T-helper 9 cell (primary cell): ENCODE results near the gene TTLL5.
"Not testable (repeated sequence)": the region's sequence is repeated elsewhere in the genome, so short reads cannot be mapped to it uniquely, and the experiment has no call there.

Experiments used
- DNase-seq: peaks from one replicate; pipeline ENCODE4 v3.0.0-alpha.2; 2020

Gene TTLL5

DNA sequence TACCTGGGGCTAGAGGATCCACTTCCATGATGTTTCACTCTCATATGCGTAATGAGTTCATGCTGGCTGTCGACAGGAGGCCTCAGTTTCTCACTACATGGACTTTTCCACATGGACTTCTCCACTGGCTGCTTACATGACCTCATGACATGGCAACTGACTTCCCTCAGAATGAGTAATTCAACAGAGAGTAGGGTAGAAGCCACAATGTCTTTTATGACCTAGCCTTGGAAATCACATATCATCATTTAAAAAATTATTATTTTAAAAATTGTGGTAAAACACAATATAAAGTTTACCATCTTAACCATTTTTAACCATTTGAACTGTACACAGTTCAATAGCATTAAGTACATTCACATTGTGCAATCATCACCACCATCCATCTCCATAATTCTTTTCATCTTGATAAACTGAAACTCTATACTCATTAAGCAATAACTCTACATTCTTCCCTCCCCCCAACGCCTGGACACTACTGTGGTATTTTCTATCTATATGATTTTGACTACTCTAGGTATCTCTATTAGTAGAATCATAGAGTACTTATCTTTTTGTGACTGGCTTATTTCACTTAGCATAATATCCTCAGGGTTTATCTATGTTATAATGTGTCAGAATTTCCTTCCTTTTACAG is 176.2 kb downstream of the TTLL5 start:
- DNase-seq = no peak

DNA sequence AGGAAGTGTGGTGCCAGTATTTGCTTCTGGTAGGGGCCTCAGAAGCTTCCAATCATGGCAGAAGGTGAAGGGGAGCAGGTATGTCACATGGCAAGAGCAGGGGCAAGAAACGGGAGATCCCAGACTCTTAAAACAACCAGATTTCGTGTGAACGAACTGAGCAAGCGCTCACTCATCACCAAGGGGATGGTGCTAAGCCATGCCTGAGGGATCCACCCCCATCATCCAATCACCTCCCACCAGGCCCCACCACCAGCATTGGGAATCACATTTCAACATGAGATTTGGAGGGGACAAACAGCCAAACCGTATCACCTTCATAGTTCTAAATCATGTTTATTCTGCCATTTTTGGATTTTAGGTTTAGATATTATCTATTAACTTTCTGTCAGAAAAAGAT is 179.9 kb downstream of the TTLL5 start:
- no peak for DNase-seq

DNA sequence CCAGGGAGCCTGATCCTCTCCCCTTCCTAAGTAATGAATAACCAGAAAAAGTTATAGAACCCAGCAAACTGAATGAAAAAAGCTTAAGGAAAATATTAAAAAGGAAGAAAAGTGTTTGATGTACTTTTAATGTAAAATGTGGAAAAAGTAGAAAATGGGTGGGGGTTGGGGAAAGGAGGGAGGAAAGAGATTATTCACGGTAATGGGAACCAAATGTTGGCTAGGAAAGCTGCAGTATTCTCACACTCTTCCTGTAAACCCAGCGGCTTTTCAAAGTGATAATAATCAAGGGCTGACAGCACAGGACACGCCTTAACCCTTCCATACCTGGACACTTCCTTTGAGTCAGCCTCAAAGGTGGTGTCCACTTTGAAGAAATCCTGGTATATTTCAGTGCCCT is 181.5 kb downstream of the TTLL5 start:
- no peak for DNase-seq

DNA sequence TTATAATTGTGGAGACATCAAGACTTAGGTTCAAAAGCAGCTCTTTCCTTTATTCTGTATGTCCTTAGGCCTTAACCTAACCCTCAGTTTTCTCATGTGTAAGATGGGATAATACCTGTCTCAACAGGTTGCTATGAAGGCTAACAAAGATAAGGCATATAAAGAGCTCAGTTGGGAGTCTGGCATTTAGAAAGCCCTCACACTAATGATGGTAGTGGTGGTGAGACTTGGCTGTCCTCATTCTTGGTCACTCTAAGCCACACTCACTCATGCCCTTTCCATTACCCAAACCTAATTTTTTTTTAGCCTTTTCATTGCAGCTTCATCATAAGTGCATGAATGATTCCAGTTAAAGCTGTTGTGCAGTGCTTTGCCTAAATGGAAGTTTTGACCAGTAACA is 183.4 kb downstream of the TTLL5 start:
- DNase-seq = no peak

DNA sequence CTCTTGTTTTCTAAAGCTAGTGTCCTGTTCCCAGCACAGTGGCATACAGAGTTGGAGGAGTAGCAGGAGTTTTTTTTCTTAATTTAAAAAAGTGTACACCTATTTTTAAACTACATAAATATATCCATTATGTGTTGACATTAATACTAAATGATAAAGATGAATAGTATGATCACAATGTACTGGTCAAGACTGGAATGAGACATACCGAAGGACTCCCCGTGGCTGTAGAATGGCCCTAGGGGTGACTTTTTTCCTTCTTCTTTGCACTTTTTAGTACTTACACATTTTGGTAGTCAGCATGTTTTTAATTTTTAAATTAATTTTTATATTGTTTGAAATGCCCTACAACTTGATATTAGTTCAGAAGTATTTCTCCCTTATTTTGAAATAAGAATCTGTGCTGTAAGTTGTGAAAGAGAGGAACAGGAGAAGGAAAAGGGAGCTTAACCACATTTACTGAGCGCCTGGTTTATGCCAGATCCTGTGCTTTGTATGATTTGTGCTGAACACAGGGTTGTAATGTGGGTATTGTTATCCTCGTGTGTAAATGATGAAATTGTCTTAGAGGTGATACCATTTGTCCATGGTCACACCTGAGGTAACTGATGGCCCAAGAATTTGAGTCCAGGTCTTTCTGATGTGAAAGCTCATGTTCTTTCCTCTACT is 184.2 kb downstream of the TTLL5 start:
- DNase-seq = no peak

DNA sequence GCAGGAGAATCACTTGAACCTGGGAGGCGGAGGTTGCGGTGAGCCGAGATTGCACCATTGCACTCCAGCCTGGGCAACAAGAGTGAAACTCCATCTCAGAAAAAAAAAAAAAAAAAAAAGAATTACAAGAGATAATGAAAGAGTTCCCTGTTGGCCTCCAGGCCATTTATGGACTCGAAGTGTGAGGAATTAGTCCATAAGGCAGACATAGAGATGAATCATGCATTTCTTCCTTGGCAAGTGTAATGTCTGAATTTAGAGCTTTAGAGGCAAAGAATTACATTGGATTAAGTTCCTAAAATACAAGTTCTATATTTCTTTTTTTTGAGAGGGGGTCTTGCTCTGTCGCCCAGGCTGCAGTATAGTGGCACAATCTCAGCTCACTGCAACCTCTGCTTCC is 185.6 kb downstream of the TTLL5 start:
- DNase-seq = not testable (repeated sequence)

DNA sequence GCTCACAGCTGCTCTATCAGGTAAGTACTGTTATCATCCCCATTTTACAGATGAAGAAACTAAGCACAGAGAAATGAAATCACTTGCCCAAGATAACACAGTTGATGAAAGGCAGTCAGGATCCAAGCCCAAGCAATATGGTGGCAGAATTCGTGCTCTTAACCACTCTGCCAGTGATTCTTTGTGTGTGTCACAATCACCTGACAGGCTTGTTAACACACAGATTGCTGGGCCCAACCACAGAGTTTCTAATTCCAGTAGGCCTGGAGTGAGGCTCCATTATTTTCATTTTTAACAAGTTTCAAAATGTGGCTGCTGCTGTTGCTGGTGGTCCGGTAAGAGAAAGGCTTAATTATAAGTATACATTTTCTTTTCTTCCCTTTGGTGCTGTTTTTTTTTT is 186.5 kb downstream of the TTLL5 start:
- DNase-seq = no peak

DNA sequence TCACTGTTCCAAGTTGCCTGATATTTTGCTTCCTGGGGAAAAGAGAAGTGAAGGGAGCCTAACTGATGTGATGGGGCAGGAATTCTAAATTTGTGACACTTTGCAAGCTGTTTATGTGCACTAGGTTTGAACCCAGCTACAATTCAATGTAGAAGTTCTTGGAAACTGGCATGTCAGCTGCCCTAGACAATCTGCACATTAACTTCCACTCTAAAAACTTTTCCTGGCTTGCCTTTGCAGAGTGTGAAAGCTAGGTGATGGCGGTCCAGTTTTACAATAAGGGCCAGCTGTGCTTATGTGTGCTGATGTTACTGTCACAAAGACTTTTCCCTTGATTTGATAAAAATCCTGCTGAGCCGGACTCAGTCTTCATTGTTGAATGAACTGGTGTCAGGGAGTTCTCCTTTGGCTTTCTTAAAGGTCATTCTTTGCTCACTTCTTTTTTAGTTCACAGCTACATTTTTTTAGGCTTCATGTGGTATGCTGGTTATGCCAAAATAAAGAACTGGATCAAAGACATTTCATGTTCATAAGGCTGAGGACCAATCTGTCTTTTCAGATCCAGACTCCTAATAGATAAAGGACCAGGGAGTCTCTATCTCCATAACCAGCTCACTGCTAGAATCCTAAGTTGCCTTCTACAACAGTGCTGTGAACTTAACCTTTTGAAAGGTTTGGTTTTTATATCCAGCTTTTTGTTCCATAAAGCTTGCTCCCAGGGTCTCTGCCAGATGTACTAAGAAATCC is 187.3 kb downstream of the TTLL5 start:
- no peak for DNase-seq

DNA sequence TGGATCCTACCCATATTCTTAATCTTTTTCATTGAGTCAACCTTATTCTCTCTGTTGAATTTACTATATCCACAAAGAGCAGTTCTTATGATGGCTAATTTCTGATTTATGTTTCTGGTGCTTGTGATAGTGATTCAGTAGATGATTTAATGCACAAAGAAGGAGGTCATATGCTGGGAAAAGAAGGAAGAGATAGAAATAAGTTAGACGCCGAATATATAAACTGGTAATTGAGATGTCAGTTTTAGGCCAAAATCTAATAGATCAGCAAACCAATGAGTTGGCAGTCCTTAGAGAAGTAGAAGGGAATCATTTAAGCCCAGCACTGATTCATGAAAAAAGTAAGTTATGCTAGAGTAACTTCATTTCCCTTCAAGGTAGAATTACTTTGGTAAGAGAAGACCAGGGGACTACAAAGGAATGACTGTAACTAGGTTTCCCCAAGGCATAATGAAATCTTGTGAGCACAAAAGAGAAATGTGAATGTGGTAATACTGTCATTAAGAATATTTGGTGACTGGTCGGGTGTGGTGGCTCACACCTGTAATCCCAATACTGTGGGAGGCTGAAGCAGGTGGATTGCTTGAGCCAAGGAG is 188.4 kb downstream of the TTLL5 start:
- DNase-seq = no peak

DNA sequence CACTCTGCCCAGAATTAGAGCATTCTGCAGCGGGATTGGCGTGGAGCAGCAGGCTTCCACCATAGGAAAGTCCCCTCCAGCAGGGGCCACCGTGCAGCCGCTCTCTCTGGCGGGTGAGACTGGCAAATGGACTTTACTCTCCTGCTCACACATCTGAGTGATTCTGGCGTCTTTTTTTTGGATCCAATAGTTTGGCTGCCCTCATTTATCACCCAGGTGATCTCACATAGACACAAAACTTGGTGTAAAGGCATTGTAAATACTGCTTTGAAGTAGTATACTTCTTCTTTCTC is 190.5 kb downstream of the TTLL5 start:
- DNase-seq = no peak

DNA sequence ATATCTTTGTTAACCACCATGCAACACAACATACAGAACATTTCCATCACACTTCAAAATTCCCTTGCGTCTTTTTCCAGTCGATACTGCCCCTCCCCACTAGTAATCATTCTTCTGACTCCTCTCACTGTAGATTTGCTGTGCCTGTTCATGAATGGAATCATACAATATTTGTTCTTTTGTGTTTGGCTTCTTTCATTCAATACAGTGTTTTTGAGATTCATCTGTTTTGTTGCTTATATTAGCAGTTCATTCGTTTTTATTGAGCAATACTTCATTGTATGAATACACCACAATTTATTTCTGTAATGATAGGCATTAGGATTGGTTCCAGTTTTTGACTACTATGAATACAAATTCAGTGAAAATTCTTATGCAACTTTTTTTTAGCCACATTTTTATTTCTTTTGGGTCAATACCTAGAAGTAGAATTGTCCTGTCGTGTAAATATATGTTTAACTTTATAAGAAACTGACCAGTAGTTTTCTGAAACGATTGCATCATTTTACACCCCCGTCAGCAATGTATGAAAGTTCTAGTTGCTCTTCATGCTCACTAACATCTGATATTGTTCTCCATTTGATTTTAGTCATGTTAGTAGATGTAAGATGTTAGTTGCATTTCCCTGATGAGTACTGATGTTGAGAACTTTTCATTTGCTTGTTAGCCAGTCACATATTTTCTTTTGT is 193.2 kb downstream of the TTLL5 start:
- DNase-seq = no peak

DNA sequence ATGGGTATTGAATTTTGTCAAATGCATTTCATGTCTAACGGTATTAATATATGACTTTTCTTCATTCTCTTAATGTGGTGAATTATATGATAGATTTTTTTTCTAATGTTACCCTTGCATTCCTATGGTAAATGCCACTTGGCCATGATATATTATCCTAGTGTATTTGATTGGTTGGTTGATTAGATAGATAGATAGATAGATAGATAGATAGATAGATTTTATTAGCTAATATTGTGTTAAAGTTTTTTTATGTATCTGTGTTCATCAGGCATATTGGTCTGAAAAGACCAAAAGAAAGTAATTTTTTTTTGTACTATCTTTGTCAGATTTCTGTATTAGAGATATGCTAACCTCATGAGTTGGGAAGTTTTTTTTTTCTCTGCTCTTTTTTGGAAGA is 196.2 kb downstream of the TTLL5 start:
- no peak for DNase-seq

DNA sequence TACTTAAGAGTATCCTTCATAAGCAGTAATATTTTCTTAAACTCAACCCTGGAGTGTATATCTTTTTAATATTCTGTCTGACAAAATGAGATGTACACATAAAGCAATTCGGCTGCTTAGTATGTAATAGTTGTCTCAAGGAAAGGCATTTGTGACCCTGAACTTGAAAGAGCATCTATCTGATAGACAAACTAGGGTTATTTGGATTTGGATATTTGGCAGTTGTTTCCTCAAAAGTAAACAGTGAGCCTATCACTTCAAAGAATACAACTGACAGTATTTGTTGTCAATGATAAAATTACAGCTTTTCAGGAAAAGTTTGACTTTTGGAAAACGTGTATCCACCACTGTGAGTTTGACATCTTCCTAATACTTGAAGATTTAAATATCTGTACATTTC is 197.3 kb downstream of the TTLL5 start:
- DNase-seq = no peak

DNA sequence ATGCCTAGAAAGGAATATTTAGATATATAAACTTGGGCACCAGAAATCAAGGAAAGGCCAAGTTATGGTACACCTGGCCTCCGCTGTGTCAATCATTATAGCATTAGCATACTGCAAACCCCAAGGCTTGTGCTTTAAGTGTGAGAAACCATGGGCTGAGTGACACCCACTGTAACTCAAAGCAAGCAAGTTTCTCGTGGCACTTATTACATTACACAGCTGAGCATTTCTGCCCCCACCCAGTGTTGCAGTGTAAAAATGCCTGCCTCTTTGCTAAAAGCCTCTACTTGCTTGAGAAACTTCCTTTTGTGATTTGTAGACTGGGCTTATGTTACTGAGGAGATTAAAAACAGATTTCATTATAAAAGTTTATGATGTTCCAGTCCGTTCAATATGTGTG is 198.7 kb downstream of the TTLL5 start:
- no peak for DNase-seq

DNA sequence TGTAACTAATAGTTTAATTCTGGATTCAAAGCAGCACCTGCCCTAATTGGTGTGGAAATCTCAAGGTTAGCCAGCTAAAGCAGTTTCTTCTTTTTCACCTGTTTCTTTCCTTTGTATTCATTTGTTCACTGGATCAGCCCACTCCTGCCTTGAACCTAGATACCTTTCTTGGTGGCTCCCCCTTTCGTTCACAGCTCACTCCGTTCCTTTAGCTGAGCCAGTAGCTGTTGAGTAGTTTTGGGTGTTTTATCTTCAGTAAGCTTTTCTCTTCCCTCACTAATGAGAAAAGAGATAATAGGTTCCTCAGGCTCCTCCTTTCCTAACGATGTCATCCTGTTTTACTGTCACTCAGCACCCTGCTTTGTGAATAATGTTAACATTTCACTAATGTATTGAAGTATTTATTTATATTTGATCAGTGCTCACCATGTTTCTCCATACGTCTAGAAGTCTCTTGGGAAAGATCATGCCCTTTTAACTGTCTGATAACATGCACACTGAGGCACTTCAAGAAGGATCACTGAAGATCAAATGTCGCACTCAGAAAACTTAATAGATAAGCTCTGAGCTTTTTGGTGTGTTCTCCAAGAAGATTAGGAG is 199.6 kb downstream of the TTLL5 start:
- no peak for DNase-seq

DNA sequence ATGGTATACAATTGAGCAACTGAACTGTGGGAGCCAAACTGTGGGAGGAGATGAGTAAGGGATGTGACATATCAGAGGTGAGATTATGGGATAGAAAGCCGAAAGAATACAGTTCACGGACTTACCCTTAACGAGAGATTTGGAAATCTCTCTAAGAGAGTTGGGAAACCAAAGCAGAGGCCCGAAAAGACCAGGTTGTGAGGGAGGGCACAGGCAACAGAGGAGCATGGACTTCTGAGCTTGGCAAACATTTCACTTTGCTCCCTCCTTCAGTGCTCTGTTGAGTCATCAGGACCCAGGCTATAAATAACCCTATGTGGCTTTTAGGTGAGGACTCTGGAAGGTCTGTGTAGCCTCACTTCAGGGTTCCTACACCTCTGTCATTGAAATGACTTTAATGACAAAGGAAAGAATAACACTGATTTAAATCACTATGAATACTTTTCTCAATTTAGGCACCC is 200.1 kb downstream of the TTLL5 start:
- DNase-seq = no peak

DNA sequence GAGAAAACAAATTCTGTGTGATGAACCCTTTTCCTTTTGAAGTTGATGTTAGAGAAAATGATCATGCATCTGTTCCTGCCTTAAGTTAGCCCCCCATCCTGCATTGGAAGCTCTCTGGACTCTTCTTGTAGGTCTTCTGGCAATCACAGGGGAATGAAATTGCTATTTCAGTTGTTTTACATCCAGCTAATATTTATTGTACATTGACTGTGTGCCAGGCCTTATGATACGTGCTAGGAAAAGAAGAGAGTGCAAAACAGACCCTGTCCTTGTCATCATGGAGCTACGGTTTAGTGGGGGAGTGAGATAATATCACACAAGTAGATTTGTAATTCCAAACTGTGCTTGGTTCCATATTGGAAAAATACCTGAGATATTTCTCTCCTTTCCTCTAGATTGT is 202.2 kb downstream of the TTLL5 start:
- no peak for DNase-seq

DNA sequence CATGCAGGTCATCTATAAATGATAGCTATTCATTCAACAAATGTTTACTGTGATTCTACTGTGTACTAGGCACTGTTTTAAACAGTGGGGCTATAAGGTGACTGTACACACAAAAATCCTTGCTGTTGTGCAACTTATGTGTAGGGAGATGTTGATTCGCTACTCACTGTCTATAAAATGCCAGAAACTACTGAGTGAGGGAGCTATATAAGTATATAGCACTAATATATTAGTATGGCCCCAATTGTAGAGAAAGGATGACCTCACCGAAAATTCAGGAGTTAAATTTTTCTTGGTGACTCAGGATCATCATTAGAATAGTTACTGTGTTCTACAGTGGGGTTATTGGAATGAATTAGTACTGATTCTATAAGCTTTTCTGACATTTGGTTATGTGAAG is 203.3 kb downstream of the TTLL5 start:
- DNase-seq = no peak

DNA sequence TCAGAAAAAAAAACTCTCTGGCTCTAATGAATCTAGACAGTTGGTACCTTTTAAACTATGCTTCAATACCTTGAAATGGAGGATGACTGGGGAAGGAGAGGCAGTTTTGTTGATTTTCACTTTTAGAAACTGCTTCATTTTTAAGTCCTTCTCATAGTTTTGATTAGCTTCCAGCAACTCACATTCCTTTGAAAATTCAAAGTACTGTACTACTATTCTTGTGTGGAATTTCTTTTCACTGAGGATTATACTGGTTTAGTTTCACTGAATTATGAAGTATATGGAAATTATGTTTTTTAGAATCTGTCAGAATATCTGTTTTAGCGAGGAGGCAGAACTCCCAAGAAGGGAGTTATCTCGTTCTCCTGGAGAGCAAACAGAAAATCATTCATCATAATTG is 204.5 kb downstream of the TTLL5 start:
- DNase-seq = no peak

DNA sequence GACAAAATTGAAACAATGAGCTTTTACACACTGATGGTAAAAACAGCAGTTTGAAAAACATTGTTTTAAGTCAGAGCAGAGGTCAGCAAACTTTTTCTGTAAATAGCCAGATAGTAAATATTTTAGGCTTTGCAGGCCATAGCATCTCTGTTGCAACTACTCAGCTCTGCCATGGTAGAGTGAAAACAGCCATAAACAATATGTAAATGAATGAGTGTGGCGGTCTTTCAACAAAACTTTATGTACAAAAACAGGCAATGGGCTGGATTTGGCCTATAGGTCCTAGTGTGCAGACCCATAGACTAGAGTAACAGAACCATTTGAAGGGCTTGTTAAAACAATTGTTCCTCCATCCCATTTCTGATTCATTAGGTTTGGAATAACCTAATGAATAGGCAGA is 205.9 kb downstream of the TTLL5 start:
- DNase-seq = no peak

DNA sequence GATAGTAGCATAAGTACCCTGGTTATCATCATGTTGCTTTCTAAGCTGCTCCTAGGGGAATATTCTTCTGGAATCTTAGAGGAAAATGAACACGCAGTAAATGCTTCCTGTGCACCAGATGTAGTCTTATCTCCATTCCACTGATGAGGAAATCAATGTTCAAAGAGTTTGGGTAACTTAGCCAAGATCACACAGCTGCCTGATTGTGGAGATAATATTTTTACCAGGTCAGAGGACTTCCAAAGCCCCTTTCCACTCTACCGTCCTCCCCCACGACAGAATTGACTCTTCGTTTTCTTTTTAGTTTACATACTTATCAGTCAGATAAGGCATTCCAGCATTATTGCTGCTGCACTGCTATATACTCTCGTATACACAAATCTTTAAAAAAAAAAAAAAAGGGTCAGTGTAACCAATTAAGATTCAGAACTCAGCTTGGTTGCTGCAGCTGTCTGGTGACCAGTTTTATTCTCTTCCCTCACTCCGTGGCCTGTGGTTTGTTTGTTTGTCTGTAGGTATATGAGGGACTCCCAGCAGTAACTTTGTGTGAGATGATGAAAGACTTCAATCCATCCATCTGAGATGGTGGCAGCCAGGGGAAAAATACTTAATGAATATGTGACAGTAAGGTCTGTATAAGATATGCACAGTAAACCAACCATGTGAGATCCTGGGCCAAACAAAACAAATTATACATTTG is 210.3 kb downstream of the TTLL5 start:
- DNase-seq = no peak

DNA sequence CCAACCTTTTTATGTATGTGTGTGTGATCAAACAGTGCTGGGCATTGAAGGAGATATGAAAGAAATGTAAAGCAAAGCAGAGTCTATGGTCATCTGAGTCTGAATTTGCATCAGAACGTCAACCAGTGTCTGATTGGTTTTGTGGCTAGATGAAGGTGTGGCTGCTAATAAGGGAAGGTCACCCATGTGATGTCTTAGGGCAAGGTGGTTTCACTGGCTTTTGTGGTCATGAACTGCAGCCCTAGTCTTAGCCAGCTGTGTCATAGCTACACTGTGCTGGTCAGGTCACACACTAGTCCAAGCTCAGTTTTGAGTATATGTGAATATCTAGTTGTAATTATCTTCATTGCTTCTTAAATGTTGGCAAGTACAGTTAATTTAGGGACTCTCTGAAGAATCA is 214.9 kb downstream of the TTLL5 start:
- DNase-seq = no peak
